Heart right ventricle (tissue), 16 donors: Measurements from ENCODE around the gene NPC1L1. TPM values are rescaled to one million over a fixed set of nuclear protein-coding genes. Genes with fewer than 3 reads are reported as not detected.

Experiments
- ATAC-seq, 8 donors: fragments of 200-7000 bp; cut with Tn5 transposase; one replicate each; pipeline ENCODE4 v1.9.1; 2020; ENCODE audit warnings: mild to moderate bottlenecking in 8 of 8, moderate library complexity in 8 of 8, moderate number of reproducible peaks in 1 of 8
- DNase-seq, 2 donors: peaks; one replicate each; pipeline ENCODE4 v3.0.0-alpha.2; 2020
- H3K27ac ChIP-seq, 10 donors: fragments of 200-600 bp; sonication (generic) in 2 of 10; one replicate each; pipeline versions ENCODE4 v1.5.0 to v1.8.0; 2020 to 2022; ENCODE audit warnings: mild to moderate bottlenecking in 3 of 10
- H3K27me3 ChIP-seq, 7 donors: fragments of 200-600 bp; one replicate each; pipeline ENCODE4 v1.8.0; 2021 to 2022; ENCODE audit warnings: mild to moderate bottlenecking in 2 of 7
- H3K36me3 ChIP-seq, 9 donors: fragments of 200-600 bp; sonication (generic) in 1 of 9; one replicate each; pipeline versions ENCODE4 v1.5.0 to v1.8.0; 2020 to 2022; ENCODE audit warnings: mild to moderate bottlenecking in 2 of 9
- H3K4me1 ChIP-seq, 9 donors: fragments of 200-600 bp; sonication (generic) in 1 of 9; one replicate each; pipeline versions ENCODE4 v1.5.0 to v1.8.0; 2020 to 2022; ENCODE audit warnings: mild to moderate bottlenecking in 4 of 9
- H3K4me3 ChIP-seq, 10 donors: fragments of 200-600 bp; sonication (generic) in 2 of 10; one replicate each; pipeline versions ENCODE4 v1.5.0 to v1.8.0; 2020 to 2022; ENCODE audit warnings: mild to moderate bottlenecking in 7 of 10, moderate library complexity in 2 of 10
- H3K9me3 ChIP-seq, 11 donors: fragments of 200-600 bp in 10 of 11; sonication (generic) in 2 of 11; one replicate each; pipeline versions ENCODE4 v1.5.0 to v1.8.0; 2013 to 2022; ENCODE audit warnings: mild to moderate bottlenecking in 2 of 11, control low read depth in 1 of 11, moderate library complexity in 1 of 11
- CTCF ChIP-seq, 9 donors: fragments of 200-600 bp; sonication (generic) in 2 of 9; IDR thresholded peaks; one replicate each; pipeline versions ENCODE4 v1.5.0 to v1.8.0; 2021 to 2022; ENCODE audit warnings: antibody characterized with exemption in 9 of 9, mild to moderate bottlenecking in 5 of 9, moderate library complexity in 1 of 9
- WGBS, 2 donors: extraction: QIAGEN DNeasy Blood & Tissue Kit; methylation state at CpG; one replicate each; pipeline ENCODE4 v1.1.7; 2013; ENCODE audit warnings: inconsistent platforms in 1 of 2; 5-methylcytosine and 5-hydroxymethylcytosine counted together
- intact Hi-C, 10 donors: fragments of 100-400 bp; cut with DNase I; formaldehyde crosslinking; loops; one replicate each; pipeline versions ENCODE4 v1.11.1 to v1.14.2; 2022
- polyA plus RNA-seq, 2 donors: library from polyadenylated mRNA; stranded (reverse); fragments of 200-250 nt; gene quantifications; one replicate each; pipeline ENCODE4 v1.2.3, GENCODE V29; 2013
- total RNA-seq, 10 donors: library from RNA; stranded (reverse); fragmentation: NEBNext Ultra II Directional in 3 of 10; extraction: Animal tissue kit (Norgen Biotek cat#: 25700) in 3 of 10; gene quantifications; one replicate each; pipeline versions ENCODE4 v1.2.1 to v1.2.4, GENCODE V29; 2021 to 2023
- donor health status: Arrhythmogenic right ventricular cardiomyopathy.
- donor health status: ischemic (EF 13 %, LVEDD 7.1; RV severe dilation, severe dysfunction).
- donor health status: healthy with polysubstance abuse.
- donor health status: DM: no; HTN: yes; CAD: no.
- donor health status: DM: no; HTN: no; CAD: no.
- donor health status: ischemic (EF 25% LVEDD 6.9; RV normal size, moderate dysfunction).
- donor health status: ischemic (EF 25% LVEDD 5.7; RV mildly dilated, moderate dysfunction).
- donor health status: healthy.
- donor health status: DM: yes; HTN: yes; CAD: no.
- donor health status: Ischemic cardiomyopathy.
- donor health status: ischemic (EF 35%, LVEDD 5.7; RV mildly dilated, moderate dysfunction).
- donor health status: nonischemic (EF 11% LVEDD 7.7; RV severe dilation, severe dysfunction).
- donor health status: DM: yes; HTN: yes; CAD: no.
- donor health status: PGD.
- donor health status: ischemic (EF 29% LVEDD 5.4; RV normal size, mild dysfunction).
- donor health status: nonischemic (EF 23%, LVEDD 6.1; RV moderate dilation, normal function).

The NPC1L1 gene
- total and polyA plus RNA-seq, 12 donors = under 0.01 to 0.29 (median 0.12) TPM; not detected in 1

- intact Hi-C loops = loop anchor here in 2 of 10 donors (5.0 to 10.0 kb wide), 2 partner anchors 76 to 83 kb away; partner anchors contain the start of gene DDX56 (in 1 of the 2)
- Histone ChIP-seq H3K27me3 (no peaks in the 10 kb centered on the region), H3K36me3 (peaks cover 0 to 14% (median 2%) of the 10 kb centered on the region in 9 donors), H3K9me3 (no peaks in the 10 kb centered on the region), H3K4me3 (peak overlapping the region in 9 of 10 donors; percentile 80 to 92 (median 86)), H3K27ac (no peak overlapping the region), H3K4me1 (peaks cover 0 to 64% (median 57%) of the 10 kb centered on the region in 9 donors)
- DNase-seq (no peak), ATAC-seq (no peak)
- no peak for TF ChIP-seq CTCF (IDR thresholded peaks at IDR 0.05)
- 83 to 88% methylated on average over 3 of the region's 3 CpGs for WGBS, 2 donors
Measured at GRCh38 chr7:44488955-44489354, 52.2 kb downstream of the NPC1L1 start.

GRCh38 chr7:44486693-44487092 is 54.4 kb downstream of the NPC1L1 start:
- intact Hi-C loops = loop anchor here in 2 of 10 donors (5.0 to 10.0 kb wide), 2 partner anchors 78 to 86 kb away; partner anchors contain the start of gene DDX56 (in 1 of the 2)
- DNase-seq = no peak
- WGBS, 2 donors = 86 to 95% methylated on average over 1 of the region's 1 CpG
- Histone ChIP-seq H3K4me1 (peaks cover 0 to 70% (median 60%) of the 10 kb centered on the region in 9 donors), H3K27ac (peak overlapping the region in 3 of 10 donors; percentile 7 to 69 (median 8)), H3K36me3 (peaks cover 0 to 36% (median 22%) of the 10 kb centered on the region in 9 donors), H3K4me3 (no peak overlapping the region), H3K9me3 (peaks cover 0 to 16% (median 0%) of the 10 kb centered on the region in 11 donors), H3K27me3 (no peaks in the 10 kb centered on the region)
- TF ChIP-seq CTCF (IDR thresholded peaks at IDR 0.05) = no peak
- no peak for ATAC-seq

GRCh38 chr7:44486001-44486400 is 55.1 kb downstream of the NPC1L1 start:
- intact Hi-C loops = loop anchor here in 2 of 10 donors (5.0 to 10.0 kb wide), 2 partner anchors 79 to 86 kb away; partner anchors contain the start of gene DDX56 (in 1 of the 2)
- ATAC-seq = no peak
- peak overlapping the region in 3 of 10 donors; percentile 2 to 69 (median 8) for H3K27ac ChIP-seq
- TF ChIP-seq CTCF (IDR thresholded peaks at IDR 0.05) = no peak
- H3K27me3 ChIP-seq = no peaks in the 10 kb centered on the region
- no peak overlapping the region for H3K4me3 ChIP-seq
- peaks cover 0 to 16% (median 0%) of the 10 kb centered on the region in 11 donors for H3K9me3 ChIP-seq
- DNase-seq = no peak
- WGBS, 2 donors = 76 to 84% methylated on average over 4 of the region's 4 CpGs
- H3K4me1 ChIP-seq = peaks cover 0 to 65% (median 60%) of the 10 kb centered on the region in 9 donors
- peaks cover 0 to 43% (median 25%) of the 10 kb centered on the region in 9 donors for H3K36me3 ChIP-seq

GRCh38 chr7:44484482-44485313 is 56.4 kb downstream of the NPC1L1 start:
- Histone ChIP-seq H3K4me1 (peaks cover 0 to 66% (median 58%) of the 10 kb centered on the region in 9 donors), H3K27ac (peak overlapping the region in 9 of 10 donors; percentile 8 to 70 (median 59)), H3K36me3 (peaks cover 0 to 56% (median 26%) of the 10 kb centered on the region in 9 donors), H3K4me3 (no peak overlapping the region), H3K27me3 (no peaks in the 10 kb centered on the region), H3K9me3 (peaks cover 0 to 16% (median 0%) of the 10 kb centered on the region in 11 donors)
- ATAC-seq = peak; percentile 56 to 87 (median 68)
- DNase-seq = no peak
- WGBS, 2 donors = 79 to 80% methylated on average over 5 of the region's 5 CpGs
- no peak for TF ChIP-seq CTCF (IDR thresholded peaks at IDR 0.05)
- intact Hi-C loops = loop anchor here in 2 of 10 donors (5.0 to 10.0 kb wide), 2 partner anchors 80 to 88 kb away; partner anchors contain the start of gene DDX56 (in 1 of the 2)
